Measurements from ENCODE around the gene GP1BB. TPM values are rescaled to one million over a fixed set of nuclear protein-coding genes. Genes with fewer than 3 reads are reported as not detected.

The GP1BB gene
- total and polyA plus RNA-seq, 2 donors (not counting 3 experiments of a cell fraction or from before 2014, with no cell fraction given): 1.7 to 6.2 TPM

- DNase-seq (ENCODE audit: low read depth, low spot score) (no peak), FAIRE-seq (no peak)
- ChIA-PET CTCF (interaction anchor here (1.2 to 1.4 kb wide), 2 partner anchors 28 to 151 kb away, joined by 4 to 5 read pairs; no protein-coding TSS in a partner anchor), POLR2A (no interaction called here)
- no peak overlapping the region for H3K4me2 ChIP-seq (ENCODE audit: insufficient read depth, low read length)
- H3K36me3 ChIP-seq (ENCODE audit: control insufficient read depth in 2 of 2, extremely low read depth in 1 of 2, insufficient read depth in 2 of 2, low read length in 2 of 2): no peaks in the 10 kb centered on the region
- TF ChIP-seq JUN (IDR thresholded peaks at IDR 0.05; ENCODE audit: borderline replicate concordance, insufficient read depth, insufficient read length, low read depth): no peak
- no peak for TF ChIP-seq POLR2AphosphoS5 (IDR thresholded peaks at IDR 0.05; ENCODE audit: insufficient read depth, low read depth, low read length)
- no peak for TF ChIP-seq MYC (IDR thresholded peaks at IDR 0.05; ENCODE audit: low read depth, low read length)
- TF ChIP-seq POLR2A (IDR thresholded peaks at IDR 0.05; ENCODE audit: low read depth, low read length): no peak
- TF ChIP-seq, protein P1, sequence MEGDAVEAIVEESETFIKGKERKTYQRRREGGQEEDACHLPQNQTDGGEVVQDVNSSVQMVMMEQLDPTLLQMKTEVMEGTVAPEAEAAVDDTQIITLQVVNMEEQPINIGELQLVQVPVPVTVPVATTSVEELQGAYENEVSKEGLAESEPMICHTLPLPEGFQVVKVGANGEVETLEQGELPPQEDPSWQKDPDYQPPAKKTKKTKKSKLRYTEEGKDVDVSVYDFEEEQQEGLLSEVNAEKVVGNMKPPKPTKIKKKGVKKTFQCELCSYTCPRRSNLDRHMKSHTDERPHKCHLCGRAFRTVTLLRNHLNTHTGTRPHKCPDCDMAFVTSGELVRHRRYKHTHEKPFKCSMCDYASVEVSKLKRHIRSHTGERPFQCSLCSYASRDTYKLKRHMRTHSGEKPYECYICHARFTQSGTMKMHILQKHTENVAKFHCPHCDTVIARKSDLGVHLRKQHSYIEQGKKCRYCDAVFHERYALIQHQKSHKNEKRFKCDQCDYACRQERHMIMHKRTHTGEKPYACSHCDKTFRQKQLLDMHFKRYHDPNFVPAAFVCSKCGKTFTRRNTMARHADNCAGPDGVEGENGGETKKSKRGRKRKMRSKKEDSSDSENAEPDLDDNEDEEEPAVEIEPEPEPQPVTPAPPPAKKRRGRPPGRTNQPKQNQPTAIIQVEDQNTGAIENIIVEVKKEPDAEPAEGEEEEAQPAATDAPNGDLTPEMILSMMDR (IDR thresholded peaks at IDR 0.05; ENCODE audit: extremely low read depth in 1 of 2, insufficient read depth in 1 of 2, low read depth in 1 of 2, low read length in 2 of 2): no peak
- no peak for TF ChIP-seq EZH2 (IDR thresholded peaks at IDR 0.05; ENCODE audit: borderline replicate concordance, low read depth, low read length, severe bottlenecking)
- no peak for TF ChIP-seq FOS (IDR thresholded peaks at IDR 0.05; ENCODE audit: borderline replicate concordance, insufficient read depth, low read length)
- peaks cover 34 to 59% of the 10 kb centered on the region in 2 experiments for H3K27me3 ChIP-seq (ENCODE audit: control insufficient read depth in 2 of 2, insufficient read depth in 2 of 2, low read length in 2 of 2)
- BruUV-seq (replicated peaks): no TSS peak
- H4K20me1 ChIP-seq (replicated peaks; ENCODE audit: control insufficient read depth, extremely low read depth, insufficient read depth, low read length): no peaks in the 10 kb centered on the region
- no peaks in the 10 kb centered on the region for H3K9me1 ChIP-seq (replicated peaks; ENCODE audit: control insufficient read depth, extremely low read depth, insufficient read depth, low read length)
- H3K4me1 ChIP-seq (ENCODE audit: control insufficient read depth, extremely low read depth, insufficient read depth, low read length): peaks cover 14% of the 10 kb centered on the region
- no peak overlapping the region for H3K27ac ChIP-seq (ENCODE audit: insufficient read depth, low read depth, low read length)
- intact Hi-C loops (cut with micrococcal nuclease) (loop anchor here (5.0 kb wide), 1 partner anchor 93 kb away; the partner anchor contains the start of genes GNB1L and RTL10), dilution Hi-C loops (cut with MboI; ENCODE audit: extremely low pct_ligation_motif_present, low sequenced_read_pairs) (no loop called here)
- H3K4me3 ChIP-seq (replicated peaks in 1 of 3; ENCODE audit: insufficient read depth in 1 of 3, low read depth in 1 of 3, low read length in 3 of 3): peak overlapping the region in 1 of 3 experiments; percentile 13
- no peak overlapping the region for H2AFZ ChIP-seq (ENCODE audit: low read depth, low read length)
- no peak overlapping the region for H3K9ac ChIP-seq (replicated peaks; ENCODE audit: extremely low read depth, insufficient read depth, low read length)
- H3K79me2 ChIP-seq (ENCODE audit: control insufficient read depth, insufficient read depth, low read length): peaks cover 26% of the 10 kb centered on the region
- no peaks in the 10 kb centered on the region for H3K9me3 ChIP-seq (replicated peaks; ENCODE audit: control insufficient read depth, insufficient read depth, low read length)
These were observed 35.6 kb downstream of the GP1BB start for GRCh38 chr22:19758896-19759426.

Measured in endothelial cell of umbilical vein (primary cell).